Cardiac fibroblast (primary cell): Measurements from ENCODE around the gene LRRC7.
"Not testable (repeated sequence)": the region's sequence is repeated elsewhere in the genome, so short reads cannot be mapped to it uniquely, and the experiment has no call there.

Experiments
- DNase-seq, 2 donors: peaks; one replicate each; pipeline versions ENCODE4 v3.0.0 to v3.0.0-alpha.2; 2010; ENCODE audit warnings: low read depth in 2 of 2
- H3K4me3 ChIP-seq, 2 donors: replicated peaks in 1 of 2; 1 replicate in 1 of 2; 2 replicates in 1 of 2; pipeline ENCODE4 v1.5.1; 2011; ENCODE audit warnings: low read depth in 2 of 2, low read length in 2 of 2, mild to moderate bottlenecking in 2 of 2, moderate library complexity in 1 of 2
- TF ChIP-seq, protein P1 (sequence below): IDR thresholded peaks from one replicate; pipeline ENCODE4 v1.5.1; 2011; ENCODE audit warnings: low read depth, mild to moderate bottlenecking, low read length, inconsistent platforms

The LRRC7 gene

DNA sequence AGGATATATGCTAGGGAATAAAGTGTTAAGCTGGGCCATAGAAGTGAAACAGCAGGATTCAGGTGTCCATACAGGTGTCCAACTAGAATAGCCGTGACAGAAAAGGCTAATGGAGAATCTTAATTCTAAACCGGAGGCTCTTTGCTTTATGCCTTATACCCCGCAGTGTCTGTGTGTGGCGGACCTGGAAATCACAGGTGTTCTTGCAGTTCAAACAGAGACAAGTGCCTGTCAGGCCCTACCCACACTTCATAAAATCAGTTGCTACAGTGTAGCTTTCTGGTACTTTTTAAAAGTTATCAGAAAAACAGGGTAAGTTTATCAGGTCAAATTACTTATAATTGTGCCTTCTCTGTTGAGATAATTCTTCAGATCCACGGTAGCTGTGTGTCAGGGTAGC is 293.9 kb downstream of the LRRC7 start:
- DNase-seq: no peak
- TF ChIP-seq, protein P1, sequence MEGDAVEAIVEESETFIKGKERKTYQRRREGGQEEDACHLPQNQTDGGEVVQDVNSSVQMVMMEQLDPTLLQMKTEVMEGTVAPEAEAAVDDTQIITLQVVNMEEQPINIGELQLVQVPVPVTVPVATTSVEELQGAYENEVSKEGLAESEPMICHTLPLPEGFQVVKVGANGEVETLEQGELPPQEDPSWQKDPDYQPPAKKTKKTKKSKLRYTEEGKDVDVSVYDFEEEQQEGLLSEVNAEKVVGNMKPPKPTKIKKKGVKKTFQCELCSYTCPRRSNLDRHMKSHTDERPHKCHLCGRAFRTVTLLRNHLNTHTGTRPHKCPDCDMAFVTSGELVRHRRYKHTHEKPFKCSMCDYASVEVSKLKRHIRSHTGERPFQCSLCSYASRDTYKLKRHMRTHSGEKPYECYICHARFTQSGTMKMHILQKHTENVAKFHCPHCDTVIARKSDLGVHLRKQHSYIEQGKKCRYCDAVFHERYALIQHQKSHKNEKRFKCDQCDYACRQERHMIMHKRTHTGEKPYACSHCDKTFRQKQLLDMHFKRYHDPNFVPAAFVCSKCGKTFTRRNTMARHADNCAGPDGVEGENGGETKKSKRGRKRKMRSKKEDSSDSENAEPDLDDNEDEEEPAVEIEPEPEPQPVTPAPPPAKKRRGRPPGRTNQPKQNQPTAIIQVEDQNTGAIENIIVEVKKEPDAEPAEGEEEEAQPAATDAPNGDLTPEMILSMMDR: no peak
- no peak overlapping the region for H3K4me3 ChIP-seq

DNA sequence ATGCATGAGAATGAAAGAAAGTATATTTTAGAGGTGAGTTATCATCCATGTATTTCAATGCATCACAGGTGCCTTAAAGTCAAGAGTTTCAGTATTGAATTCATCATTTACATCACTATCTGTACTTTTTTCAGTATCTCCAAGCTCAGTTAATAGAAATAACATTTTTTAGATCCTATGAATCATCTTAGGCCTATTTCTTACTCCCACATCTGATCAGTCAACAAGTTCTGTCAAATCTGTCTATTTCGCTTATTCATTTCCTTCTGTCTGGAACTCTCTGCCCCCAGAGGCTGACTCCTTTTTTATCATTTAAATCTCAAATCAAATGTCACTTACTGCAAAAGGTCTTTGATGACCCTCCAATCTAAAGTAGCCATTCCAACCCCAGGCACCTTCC is 295.2 kb downstream of the LRRC7 start:
- TF ChIP-seq, protein P1: no peak
- peak in 1 of 2 donors; percentile 9 for DNase-seq
- H3K4me3 ChIP-seq: no peak overlapping the region

DNA sequence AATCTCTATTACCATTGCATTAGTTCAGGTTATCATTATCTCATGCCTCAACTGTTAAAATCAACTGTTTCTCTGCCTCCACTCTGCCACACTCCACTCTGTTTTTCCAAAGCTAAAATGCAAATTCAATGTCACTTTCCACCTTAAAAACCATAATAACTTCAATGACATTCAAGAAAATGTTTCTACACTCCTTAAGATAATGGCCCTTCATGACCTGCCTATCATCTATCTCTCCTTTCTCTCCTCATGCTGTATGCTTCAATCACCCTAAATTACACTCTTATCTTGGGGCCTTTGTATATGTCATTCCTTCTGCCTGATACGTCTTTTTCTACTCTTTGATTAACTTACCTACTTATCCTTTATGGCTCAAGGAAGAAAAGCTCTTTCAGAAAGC is 296.0 kb downstream of the LRRC7 start:
- TF ChIP-seq, protein P1: no peak
- no peak for DNase-seq
- no peak overlapping the region for H3K4me3 ChIP-seq

- H3K4me3 ChIP-seq: no peak overlapping the region
- DNase-seq: no peak
- TF ChIP-seq, protein P1: no peak
Measured at GRCh38 chr1:69871412-69871811, 303.7 kb downstream of the LRRC7 start.

- DNase-seq: no peak
- TF ChIP-seq, protein P1: no peak
- H3K4me3 ChIP-seq: no peak overlapping the region
Measured at GRCh38 chr1:69878338-69878737, 310.6 kb downstream of the LRRC7 start.

DNA sequence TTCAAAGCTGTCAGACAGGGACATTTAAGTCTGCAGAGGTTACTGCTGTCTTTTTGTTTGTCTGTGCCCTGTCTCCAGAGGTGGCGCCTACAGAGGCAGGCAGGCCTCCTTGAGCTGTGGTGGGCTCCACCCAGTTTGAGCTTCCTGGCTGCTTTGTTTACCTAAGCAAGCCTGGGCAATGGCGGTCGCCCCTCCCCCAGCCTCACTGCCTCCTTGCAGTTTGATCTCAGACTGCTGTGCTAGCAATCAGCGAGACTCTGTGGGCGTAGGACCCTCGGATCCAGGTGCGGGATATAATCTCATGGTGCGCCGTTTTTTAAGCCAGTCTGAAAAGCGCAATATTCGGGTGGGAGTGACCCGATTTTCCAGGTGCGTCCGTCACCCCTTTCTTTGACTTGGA is 320.3 kb downstream of the LRRC7 start:
- DNase-seq: not testable (repeated sequence)

GRCh38 chr1:69888657-69889056 is 320.9 kb downstream of the LRRC7 start:
- DNase-seq: no peak
- TF ChIP-seq, protein P1: no peak
- no peak overlapping the region for H3K4me3 ChIP-seq

More for the DNA sequence above, 320.3 kb downstream of the LRRC7 start:
- H3K4me3 ChIP-seq: not testable (repeated sequence)
